Measurements from ENCODE around the gene MYBPC3.

Gene MYBPC3

DNA sequence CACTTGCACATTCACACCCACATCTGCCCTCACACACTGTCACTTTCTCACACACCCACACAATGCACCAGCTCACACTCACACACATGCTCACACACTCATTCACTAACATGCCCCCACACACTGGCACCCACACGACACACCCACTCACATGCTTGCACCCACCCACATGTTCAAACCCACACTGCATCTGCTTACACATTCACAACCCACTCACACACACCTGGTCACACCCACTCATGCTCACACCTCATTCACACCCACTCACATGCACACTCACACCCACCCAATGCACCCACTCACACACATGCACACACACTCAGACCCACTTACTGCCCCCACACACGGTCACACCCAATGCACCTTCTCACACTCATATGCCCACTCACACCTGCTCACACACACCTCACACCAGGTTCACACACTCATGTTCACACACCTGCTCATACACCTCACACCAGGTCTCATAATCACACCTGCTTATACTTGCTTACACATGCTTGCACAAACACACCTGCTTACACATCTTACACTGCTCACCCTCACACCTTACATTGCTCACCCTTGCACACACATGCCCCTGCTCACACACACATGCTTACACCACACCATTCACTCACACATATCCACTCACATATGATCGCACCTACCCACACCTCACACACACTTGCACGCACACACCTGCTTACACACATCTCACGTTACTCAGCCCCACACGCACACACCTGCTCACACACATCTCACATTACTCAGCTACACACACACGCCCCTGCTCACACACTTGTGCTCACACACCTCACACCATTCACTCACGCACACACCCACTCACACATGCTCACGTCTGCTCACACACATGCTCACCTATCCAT, 3.9 kb upstream of the MYBPC3 start:
- DNase-seq (ENCODE audit: low read depth): no peak

DNA sequence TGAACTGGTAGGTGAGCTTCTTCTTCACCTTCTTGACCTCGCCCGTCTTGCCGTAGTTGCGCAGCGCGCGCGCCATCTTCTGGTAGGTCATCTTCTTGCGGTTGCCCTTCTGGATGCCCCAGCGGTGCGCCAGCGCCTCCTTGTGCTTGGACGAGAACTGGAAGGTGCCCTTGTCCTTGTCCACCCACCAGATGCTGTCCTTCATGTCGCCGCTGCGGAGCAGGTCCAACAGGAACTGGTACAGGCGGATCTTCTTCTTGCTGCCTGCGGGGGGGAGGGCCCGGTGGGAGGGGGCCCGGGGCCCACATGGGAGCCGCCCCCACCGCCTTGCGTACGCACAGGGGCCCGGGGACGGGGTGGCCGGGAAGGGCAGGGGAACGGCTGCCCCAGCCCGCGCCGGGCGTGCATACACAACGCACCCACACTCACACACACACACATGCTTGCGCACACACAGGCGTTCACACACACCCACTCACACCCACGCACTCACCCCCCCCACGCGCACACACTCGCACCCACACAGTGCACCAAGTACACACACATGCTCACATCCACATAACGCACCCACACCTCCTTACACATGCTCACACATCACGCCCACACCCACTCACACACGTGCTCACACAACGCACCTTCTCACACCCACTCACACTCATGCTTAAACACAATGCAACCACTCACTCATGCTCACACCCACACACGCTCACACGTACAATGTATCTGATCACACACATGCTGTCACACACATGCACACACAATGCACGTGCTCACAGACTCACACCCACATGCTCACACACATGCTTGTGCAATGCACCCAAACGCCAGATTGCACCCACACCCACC, 3.0 kb upstream of the MYBPC3 start:
- no peak for DNase-seq (ENCODE audit: low read depth)

DNA sequence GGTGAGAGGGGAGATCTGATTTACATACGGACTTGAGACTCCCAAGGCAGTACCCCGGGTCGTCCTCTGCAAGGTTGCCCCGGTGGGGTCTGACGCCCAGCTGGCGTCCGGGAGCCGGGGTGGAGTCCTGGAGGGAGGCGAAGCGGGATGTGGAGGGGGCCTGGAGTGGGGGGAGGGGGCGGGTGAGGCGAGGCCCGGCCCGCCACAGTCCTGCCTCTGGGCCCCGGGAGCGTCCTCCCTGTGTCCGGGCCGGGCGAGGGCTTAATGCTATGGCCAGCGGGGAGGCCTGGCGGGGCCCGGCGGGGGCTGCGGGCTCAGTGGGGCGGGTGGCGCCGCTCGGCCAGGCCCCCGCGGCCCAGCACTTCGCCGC, 2.4 kb upstream of the MYBPC3 start:
- DNase-seq (ENCODE audit: low read depth): no peak

DNA sequence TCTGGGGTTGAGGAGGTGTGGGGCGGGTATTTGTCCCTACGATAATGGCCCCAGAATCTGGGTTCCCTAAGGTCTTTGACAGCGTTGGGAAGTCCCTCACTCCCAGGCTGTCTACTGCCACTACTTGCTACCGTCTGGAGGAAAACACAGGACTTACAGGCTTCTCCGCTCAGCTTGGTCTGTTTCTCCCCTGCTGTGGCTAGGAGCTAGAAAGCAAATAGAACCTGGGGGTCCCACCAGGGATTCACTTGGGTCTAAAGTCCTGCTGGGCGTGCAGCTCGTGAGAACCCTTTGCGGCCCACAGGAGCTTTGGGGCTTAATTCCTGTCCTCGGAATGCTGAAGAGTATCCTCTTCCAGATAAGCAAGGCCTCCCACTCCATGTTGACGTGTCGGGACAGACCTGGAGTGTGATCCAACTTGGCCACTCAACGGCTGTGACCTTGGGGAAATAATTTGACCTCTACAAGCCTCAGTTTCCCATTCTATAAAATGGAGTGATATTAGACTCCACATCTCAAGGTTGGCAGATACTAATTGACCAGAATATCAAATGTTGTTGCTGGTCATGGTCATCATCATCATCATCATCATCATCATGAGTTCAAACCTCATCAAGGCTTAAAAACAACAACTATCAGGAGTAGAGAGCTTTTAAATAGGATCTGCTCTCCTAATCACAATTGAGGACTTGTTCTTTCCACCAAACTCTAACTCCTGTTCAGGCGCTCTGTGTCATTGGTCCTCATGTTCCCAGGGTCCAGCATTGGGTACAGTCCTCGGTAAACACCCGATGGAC, 1.7 kb upstream of the MYBPC3 start:
- no peak for DNase-seq (ENCODE audit: low read depth)

DNA sequence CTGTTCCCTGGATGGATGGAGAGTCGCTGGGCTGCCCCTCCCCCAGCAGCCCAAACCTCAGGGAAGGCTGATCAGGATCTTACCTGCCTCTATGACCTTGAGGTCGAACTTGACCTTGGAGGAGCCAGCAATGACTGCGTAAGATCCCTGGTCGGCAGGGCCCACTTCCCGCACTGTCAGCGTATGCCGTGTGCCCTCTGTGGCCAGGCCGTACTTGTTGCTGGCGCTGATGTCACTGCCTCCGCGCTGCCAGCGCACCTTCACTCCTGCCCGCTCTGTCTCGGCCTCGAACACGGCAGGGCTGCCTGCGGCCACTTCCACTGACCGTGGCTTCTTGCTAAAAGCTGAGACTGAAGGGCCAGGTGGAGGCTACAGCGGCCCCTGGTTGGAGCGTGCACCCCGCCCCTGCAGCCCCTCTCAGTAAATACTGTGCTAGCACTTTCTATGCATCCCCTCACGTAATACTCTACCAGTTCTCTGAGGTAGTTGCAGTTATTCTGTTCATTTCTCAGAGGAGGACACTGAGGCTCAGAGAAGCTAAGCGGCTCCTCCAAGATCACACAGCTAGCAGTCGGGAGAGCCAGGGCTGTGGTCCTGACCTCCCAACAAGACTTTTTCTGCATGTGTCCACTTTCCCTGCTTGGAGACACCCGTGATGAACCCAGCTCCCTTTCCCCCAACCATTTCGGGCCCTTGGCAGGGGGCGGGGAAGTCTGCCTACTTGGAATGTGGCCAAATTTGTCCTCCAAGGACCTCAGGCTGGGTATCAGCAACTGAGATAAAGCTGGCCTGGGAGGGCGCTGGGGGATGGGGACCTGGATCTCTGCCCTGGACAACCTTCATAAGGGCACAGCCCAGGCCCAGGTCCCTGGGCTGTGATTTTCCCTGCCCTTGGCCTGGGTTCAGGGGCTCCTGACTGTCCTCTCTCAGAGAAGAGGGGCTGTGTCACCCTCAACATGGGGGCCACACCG, 1.1 kb downstream of the MYBPC3 start:
- no peak for DNase-seq (ENCODE audit: low read depth)

DNA sequence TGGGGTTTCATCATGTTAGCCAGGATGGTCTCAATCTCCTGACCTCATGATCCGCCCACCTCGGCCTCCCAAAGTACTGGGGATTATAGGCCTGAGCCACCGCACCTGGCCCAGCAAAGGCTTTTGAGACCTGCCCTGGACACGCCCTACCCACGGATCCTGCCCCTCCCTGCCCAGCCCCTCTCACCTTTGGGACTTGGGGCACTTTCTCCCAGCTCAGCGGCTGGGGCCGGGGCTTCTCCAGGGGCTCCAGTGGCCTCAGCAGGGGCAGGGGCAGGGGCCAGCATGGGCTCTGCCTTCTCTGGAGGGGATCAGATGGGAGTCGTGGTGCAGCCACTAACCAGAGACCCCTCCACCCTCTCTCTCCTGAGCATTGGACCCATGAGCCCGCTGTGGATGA, 2.2 kb downstream of the MYBPC3 start:
- no peak for DNase-seq (ENCODE audit: low read depth)

- DNase-seq (ENCODE audit: low read depth): no peak
These were observed 2.9 kb downstream of the MYBPC3 start for GRCh38 chr11:47349521-47350095.

GRCh38 chr11:47348859-47349258, 3.6 kb downstream of the MYBPC3 start:
- no peak for DNase-seq (ENCODE audit: low read depth)

GRCh38 chr11:47348131-47348802, 4.2 kb downstream of the MYBPC3 start:
- DNase-seq (ENCODE audit: low read depth): no peak

- no peak for DNase-seq (ENCODE audit: low read depth)
These were observed 5.4 kb downstream of the MYBPC3 start for GRCh38 chr11:47347137-47347536.

GRCh38 chr11:47345890-47346563, 6.5 kb downstream of the MYBPC3 start:
- DNase-seq (ENCODE audit: low read depth): no peak

DNA sequence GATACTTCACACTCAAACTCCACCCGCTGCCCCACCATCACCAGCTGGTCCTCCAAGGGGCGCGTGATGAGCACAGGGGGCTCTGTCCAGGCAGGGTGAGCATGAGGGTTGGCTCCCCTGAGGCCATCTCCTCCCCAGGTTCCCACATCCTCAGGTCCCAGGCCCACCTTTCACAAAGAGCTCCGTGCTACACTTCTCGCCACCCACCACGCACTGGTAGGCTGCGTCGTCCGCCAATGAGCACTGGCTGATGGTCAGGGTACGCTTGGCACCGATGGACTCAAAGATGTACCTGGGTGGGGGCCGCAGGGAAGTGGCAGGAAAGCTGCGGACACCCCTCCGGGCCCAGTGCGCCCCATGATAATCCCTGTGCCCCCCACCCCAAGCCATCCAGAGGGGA, 9.6 kb downstream of the MYBPC3 start:
- DNase-seq (ENCODE audit: low read depth): no peak

DNA sequence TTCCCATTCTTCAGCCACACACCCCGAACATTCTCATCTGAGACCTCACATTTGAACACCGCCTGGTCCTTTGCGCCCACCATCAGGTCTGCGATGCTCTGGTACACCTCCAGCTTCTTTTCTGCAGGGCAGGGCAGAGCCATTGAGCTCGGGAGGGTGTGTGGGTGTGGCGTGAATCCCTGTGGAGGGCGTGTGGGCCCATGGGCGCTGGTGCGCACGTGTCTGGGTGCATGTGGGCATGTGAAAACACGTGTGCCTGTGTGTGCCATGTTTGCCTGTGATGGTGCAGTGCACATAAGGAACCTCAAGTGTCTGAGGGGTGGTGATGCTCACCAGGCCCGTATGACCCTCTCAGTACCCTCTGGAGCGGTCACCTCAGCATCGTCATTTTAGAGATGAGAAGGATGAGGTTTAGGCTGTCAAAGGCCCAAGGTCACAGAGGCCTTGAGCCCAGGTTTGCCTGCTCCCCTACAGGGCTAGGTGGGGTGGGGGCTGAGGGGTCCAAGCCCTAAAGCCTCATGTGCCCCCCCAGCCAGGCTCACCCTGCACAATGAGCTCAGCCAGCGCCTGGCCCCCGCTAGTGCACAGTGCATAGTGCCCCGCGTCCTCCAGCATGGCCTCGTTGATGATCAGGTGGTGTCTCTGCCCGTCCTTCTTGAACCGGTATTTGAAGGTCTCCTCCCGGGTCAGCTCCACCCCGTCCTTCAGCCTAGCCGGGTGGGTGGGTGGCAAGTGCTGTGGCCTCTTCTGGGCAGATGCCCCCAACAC, 10.3 kb downstream of the MYBPC3 start:
- no peak for DNase-seq (ENCODE audit: low read depth)

DNA sequence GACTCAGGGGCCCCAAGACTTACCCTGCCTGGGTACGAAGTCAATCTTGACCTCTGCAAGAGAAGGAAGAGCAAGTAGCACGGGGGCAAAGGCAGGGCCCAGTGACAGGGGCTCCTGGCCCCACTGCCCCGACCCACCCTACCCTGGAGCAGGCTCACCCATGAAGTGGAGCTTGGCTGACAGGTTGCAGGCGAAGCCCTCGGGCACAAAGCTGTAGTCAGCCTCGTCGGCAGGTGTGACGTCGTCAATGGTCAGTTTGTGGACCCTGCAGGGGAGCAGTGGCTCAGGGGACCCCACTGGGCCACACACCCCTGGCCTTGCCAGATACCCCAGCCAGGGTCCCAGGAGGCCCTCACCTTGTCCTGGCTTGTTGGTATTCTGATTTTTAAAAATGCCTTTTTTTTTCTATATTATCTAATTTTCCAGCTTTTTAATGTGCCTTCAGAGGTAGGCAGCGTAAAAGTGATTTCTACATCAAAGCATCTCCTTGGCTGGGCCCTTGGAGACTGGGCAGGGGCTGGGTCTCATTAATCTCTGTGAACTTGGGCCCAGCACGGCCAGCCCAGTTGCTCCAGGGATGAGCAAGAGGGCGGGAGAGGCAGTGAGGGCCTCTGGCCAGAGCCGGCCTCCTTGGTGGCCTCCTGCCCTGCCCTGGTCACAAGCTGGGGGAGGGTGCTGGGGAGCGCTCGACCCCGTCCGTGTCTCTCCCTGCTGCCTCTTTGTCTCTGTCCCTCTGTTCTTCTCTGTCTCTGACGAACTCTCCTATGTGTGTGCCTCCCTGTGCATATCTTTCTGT, 11.3 kb downstream of the MYBPC3 start:
- no peak for DNase-seq (ENCODE audit: low read depth)

- no peak for DNase-seq (ENCODE audit: low read depth)
These were observed 12.5 kb downstream of the MYBPC3 start for GRCh38 chr11:47340010-47340409.

DNA sequence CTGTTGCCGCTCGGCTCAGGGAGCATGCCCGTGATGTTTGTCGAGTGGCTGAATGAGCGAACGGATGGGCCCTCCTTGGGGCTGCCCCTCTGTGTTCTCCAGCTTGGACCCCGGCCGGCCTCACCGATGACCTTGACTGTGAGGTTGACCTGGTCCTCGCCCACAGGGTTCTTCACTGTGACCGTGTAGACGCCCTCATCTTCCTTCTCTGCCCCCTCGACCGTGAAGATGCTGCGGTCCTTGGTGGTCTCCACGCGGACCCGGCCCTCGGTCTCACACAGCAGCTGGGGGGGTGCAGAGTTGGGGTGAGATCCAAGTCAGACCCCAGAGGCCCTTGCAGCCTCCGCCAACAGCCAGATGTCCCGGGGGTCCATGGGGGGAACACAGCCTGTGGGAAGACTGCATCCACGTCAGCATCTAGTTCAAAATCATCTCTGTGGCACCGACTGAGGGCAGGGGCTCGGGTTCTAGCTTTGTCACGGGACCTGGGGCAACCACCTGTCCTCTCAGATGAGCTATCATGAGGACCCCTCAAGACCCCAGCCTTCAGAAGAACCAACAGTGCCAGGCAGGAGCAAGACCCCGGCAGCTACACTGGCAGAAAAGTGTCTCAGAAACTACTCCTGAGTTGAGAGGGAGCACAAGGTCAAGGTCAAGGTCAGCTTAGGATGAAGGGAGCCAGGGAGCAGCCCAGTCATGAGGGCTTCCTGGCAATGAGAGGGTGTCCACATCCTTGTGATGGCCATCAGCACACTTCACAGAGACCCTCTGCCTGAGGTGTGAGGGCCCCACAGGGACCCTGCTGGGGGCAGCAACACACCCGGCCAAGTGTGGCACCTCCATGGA, 13.9 kb downstream of the MYBPC3 start:
- no peak for DNase-seq (ENCODE audit: low read depth)

DNA sequence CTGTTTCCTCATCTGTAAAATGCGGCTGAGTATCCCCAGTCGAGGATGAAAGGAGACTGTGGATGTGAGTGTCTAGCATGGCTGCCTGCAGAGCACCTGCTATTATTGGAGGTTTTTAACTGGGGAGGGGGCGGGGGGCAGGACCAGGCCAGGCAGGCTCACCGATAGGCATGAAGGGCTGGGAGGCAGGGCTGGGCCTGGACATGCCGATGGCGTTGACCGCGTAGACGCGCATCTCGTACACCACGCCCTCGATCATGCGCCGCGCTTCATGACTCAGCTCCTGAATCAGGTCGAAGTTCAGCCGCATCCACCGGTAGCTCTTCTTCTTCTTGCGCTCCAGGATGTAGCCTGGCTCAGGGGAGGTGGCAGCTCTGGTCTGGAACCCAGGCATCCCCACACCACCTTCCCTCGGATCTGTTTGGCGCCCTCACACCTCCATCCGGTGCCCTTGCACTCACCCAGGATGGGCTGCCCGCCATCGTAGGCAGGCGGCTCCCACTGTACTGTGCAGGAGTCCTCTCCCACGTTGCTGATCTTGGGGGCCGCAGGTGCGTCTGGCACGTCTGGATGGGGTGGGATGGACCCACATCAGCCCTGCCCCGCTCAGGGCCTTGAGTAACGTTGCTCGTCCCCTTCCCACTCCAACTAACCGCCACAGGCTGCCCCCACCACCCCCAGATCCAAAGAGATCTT, 15.1 kb downstream of the MYBPC3 start:
- DNase-seq (ENCODE audit: low read depth): no peak
